GM12875 (cell line): ENCODE data around the gene EPB41L4A.

Experiments used
- H3K4me3 ChIP-seq: one replicate; pipeline ENCODE4 v1.5.1; 2011; ENCODE audit warnings: low read depth, low read length, control low read depth
- TF ChIP-seq, protein P1 (sequence below): IDR thresholded peaks from 2 replicates; pipeline ENCODE4 v1.5.1; 2011; ENCODE audit warnings: low read depth, mild to moderate bottlenecking, control low read depth, inconsistent platforms, low read length, moderate library complexity, borderline replicate concordance; ENCODE audit not compliant: insufficient read depth

Gene EPB41L4A

DNA sequence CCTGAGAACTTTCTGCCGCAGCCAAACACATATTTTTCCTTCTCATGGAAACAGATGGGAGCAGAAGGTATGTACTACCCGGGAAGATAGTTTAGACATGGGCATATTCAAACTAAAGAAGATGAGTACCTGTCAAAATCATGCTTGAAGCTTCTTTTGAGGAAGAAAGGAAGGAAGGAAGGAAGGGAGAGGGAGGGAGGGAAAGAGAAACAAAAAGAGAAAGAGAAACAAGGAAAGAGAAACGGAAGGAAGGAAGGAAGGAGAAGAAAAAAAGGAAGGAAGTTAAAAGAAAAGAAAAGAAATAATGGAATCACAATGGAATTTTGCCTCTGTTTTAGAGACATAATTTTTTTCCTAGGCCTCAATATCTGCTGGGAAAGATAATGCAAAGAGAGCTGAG, 34.6 kb downstream of the EPB41L4A start:
- H3K4me3 ChIP-seq, result no peak overlapping the region
- TF ChIP-seq, protein P1, sequence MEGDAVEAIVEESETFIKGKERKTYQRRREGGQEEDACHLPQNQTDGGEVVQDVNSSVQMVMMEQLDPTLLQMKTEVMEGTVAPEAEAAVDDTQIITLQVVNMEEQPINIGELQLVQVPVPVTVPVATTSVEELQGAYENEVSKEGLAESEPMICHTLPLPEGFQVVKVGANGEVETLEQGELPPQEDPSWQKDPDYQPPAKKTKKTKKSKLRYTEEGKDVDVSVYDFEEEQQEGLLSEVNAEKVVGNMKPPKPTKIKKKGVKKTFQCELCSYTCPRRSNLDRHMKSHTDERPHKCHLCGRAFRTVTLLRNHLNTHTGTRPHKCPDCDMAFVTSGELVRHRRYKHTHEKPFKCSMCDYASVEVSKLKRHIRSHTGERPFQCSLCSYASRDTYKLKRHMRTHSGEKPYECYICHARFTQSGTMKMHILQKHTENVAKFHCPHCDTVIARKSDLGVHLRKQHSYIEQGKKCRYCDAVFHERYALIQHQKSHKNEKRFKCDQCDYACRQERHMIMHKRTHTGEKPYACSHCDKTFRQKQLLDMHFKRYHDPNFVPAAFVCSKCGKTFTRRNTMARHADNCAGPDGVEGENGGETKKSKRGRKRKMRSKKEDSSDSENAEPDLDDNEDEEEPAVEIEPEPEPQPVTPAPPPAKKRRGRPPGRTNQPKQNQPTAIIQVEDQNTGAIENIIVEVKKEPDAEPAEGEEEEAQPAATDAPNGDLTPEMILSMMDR, result no peak

- TF ChIP-seq, protein P1, result no peak
- H3K4me3 ChIP-seq, result no peak overlapping the region
Observed at GRCh38 chr5:112382886-112383285, 36.2 kb downstream of the EPB41L4A start.

DNA sequence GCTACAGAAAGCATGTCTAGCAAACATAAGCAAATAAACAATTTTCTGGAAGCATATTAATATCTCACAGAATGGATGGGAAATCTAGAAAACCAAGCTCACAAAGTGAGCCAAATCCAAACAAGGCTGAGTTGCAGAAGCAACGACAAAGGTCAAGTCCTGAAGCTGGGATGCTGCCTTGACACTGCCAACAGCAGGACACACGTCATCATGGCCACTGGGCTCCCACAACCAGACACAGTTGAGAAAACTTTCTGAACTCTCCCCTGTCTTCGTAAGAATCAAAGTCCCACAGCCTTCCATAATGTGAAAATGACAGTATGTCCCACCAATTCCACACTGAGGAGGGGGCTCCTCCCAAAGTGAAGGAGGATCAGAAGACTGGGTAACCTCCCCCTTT, 37.6 kb downstream of the EPB41L4A start:
- no peak overlapping the region for H3K4me3 ChIP-seq
- TF ChIP-seq, protein P1, result no peak

DNA sequence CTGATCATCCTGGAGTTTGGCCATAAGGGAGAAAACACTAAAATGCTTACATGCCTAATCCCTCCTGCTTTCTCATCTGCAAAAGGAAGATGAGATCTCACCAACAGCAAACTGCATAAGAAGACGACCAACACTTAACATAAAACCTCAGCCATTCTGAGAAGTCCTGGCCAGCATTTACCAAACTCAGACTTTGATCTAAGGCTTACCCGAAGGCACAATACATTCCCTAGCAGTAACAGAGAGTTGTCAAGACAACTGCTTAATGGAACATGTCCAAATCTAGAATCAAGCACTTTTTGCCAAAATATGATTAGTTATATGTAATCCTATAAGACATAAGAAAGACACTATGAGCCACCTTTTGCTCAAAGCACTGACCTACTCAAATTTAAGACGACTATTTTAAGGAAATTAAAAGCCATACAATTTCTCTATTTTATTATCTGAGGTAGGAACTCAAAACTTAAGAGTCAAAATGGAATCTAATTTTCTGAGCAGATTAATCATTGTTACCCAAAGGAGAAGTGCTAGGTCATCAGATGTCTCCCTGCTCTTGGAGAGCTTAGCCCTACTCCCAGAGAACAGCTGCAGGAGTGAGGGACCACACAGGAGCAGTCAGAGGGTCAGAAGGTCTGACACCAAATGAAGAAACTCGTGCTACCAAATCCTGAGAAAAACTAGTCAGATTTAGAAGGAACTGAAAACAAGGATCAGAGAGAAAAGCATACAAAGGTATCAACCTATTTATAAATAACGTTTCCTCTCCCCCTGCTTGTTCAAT, 39.3 kb downstream of the EPB41L4A start:
- TF ChIP-seq, protein P1, result no peak
- no peak overlapping the region for H3K4me3 ChIP-seq

- H3K4me3 ChIP-seq, result no peak overlapping the region
- TF ChIP-seq, protein P1, result no peak
Observed at GRCh38 chr5:112374818-112375217, 44.3 kb downstream of the EPB41L4A start.

DNA sequence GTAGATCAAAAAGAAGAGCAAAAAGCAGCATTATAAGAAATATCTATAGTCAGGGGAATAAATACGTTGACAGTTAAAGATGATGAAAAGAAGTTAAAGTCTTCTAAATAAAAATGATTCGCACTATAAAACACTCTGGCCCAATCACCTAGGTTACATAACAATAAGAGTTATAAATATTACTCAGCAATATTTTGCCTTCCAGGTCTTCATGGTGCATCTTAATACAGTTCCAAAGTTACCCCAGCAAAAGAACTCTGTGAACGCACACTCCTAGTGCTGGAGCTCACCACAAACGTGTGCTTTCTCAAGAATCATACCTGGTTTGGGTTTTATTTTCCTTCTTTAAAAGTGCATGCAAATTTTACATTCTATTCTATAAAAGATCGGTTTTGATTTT, 44.7 kb downstream of the EPB41L4A start:
- no peak overlapping the region for H3K4me3 ChIP-seq
- TF ChIP-seq, protein P1, result no peak

DNA sequence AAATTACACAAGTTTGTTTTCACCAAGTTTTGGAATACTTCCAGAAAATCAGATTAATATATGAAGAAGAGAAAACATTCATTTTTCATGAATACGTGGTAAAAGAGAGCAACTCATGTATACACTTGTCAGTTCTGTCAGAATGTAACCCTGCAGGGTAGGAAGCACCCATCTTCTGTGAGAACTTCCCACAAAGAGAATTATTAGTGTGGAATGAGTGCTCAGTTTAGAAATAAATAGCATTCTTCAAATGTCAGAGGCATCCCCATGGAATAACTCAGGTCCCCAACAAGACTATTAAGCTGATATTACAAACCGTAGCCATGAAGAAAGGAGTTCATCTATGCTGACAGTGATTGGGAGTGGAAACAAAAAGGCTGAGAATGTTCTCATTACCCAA, 45.2 kb downstream of the EPB41L4A start:
- H3K4me3 ChIP-seq, result no peak overlapping the region
- TF ChIP-seq, protein P1, result no peak
